HepG2 (cell line): ENCODE results near the gene SCP2. TPM values are rescaled to one million over a fixed set of nuclear protein-coding genes. Genes with fewer than 3 reads are reported as not detected.

Experiments
- ATAC-seq: fragments of 200-7000 bp; cut with Tn5 transposase; 3 replicates; pipeline ENCODE4 v1.9.1; 2020; ENCODE audit warnings: mild to moderate bottlenecking, moderate library complexity
- BruUV-seq: library from RNA; stranded (reverse); fragments of 400-500 nt; replicated peaks from 2 replicates; lab custom pipeline; 2021; lab: Mats Ljungman, UMichigan
- CTCF ChIA-PET: fragments of 300-600 bp; formaldehyde crosslinking; extraction: SDS; loops from one replicate; lab custom pipeline; 2021; ENCODE audit warnings: low total read pairs, inconsistent platforms, low intra/inter-chr PET ratio; lab: Yijun Ruan, JAX
- POLR2A ChIA-PET: fragments of 350-600 bp; sonication (Branson Sonifier 250); formaldehyde crosslinking; loops from one replicate; lab custom pipeline; 2020; ENCODE audit warnings: antibody characterized with exemption, inconsistent platforms; lab: Yijun Ruan, JAX
- DNase-seq: peaks from one replicate; pipeline ENCODE4 v3.0.0-alpha.2; 2015; ENCODE audit warnings: low spot score
- FAIRE-seq: peaks from 3 replicates; lab custom pipeline; 2011; peaks lifted over from hg19 to GRCh38; lab: Jason Lieb, UNC
- H2AFZ ChIP-seq: one replicate; pipeline ENCODE4 v1.6.1; 2011; ENCODE audit warnings: low read length, inconsistent platforms
- H3K27ac ChIP-seq: fragments of 300-600 bp; 3 replicates; pipeline ENCODE4 v1.8.0; 2011; ENCODE audit warnings: mixed run types, mild to moderate bottlenecking, mixed read lengths, low read length, inconsistent platforms; ENCODE audit not compliant: insufficient read depth; ENCODE audit errors: extremely low read length
- H3K27me3 ChIP-seq, 2 experiments: fragments of 200-600 bp in 1 of 2; 2 replicates in 1 of 2; 3 replicates in 1 of 2; pipeline versions ENCODE4 v1.6.0 to v1.8.0; 2011; ENCODE audit warnings: low read length in 2 of 2, mild to moderate bottlenecking in 2 of 2, moderate library complexity in 2 of 2, inconsistent platforms in 1 of 2; ENCODE audit not compliant: insufficient read depth in 2 of 2, control insufficient read depth in 1 of 2
- H3K36me3 ChIP-seq, 2 experiments: fragments of 200-600 bp in 1 of 2; replicated peaks in 1 of 2; 2 replicates in 1 of 2; 3 replicates in 1 of 2; pipeline versions ENCODE4 v1.5.1 to v1.8.0; 2011; ENCODE audit warnings: low read length in 2 of 2, inconsistent platforms in 1 of 2; ENCODE audit not compliant: insufficient read depth in 2 of 2, control insufficient read depth in 1 of 2
- H3K4me1 ChIP-seq: 2 replicates; pipeline ENCODE4 v1.5.1; 2012; ENCODE audit warnings: low read length, inconsistent platforms; ENCODE audit not compliant: insufficient read depth
- H3K4me2 ChIP-seq: 2 replicates; pipeline ENCODE4 v1.6.0; 2011; ENCODE audit warnings: low read depth, low read length, inconsistent platforms
- H3K4me3 ChIP-seq, 3 experiments: fragments of 200-600 bp in 1 of 3; sonication (generic), shearing (Covaris generic) in 1 of 3; replicated peaks in 1 of 3; 2 replicates each; pipeline ENCODE4 v1.5.1; 2011 to 2016; ENCODE audit warnings: low read length in 3 of 3, inconsistent platforms in 2 of 3, low read depth in 2 of 3, mild to moderate bottlenecking in 2 of 3, control low read depth in 1 of 3, mixed read lengths in 1 of 3; ENCODE audit not compliant: insufficient read depth in 1 of 3
- H3K79me2 ChIP-seq: one replicate; pipeline ENCODE4 v1.6.1; 2011; ENCODE audit warnings: low read length, inconsistent platforms; ENCODE audit not compliant: insufficient read depth
- H3K9ac ChIP-seq: 2 replicates; pipeline ENCODE4 v1.6.0; 2011; ENCODE audit warnings: mild to moderate bottlenecking, low read depth, low read length, inconsistent platforms; ENCODE audit not compliant: insufficient read depth
- H3K9me3 ChIP-seq: 2 replicates; pipeline ENCODE4 v1.5.1; 2012; ENCODE audit warnings: mild to moderate bottlenecking, low read length
- H4K20me1 ChIP-seq: 2 replicates; pipeline ENCODE4 v1.6.0; 2011; ENCODE audit warnings: inconsistent platforms, mild to moderate bottlenecking, low read length, moderate library complexity; ENCODE audit not compliant: insufficient read depth
- CREM ChIP-seq, 2 experiments: sonication (generic) in 1 of 2; formaldehyde crosslinking in 1 of 2; IDR thresholded peaks; 2 replicates each; pipeline versions ENCODE4 v1.4.0 to v1.6.1; 2016 to 2020; ENCODE audit warnings: antibody characterized with exemption in 1 of 2, mild to moderate bottlenecking in 1 of 2, missing genetic modification reagents in 1 of 2
- GPBP1L1 ChIP-seq: sonication (generic); formaldehyde crosslinking; IDR thresholded peaks from 2 replicates; pipeline ENCODE4 v1.5.0; 2020; ENCODE audit warnings: mild to moderate bottlenecking, missing genetic modification reagents
- HMGA1 ChIP-seq: sonication (generic); formaldehyde crosslinking; conservative IDR thresholded peaks from 2 replicates; pipeline ENCODE4 v1.4.0; 2020; ENCODE audit warnings: missing genetic modification reagents
- HNF1A ChIP-seq, 2 experiments: sonication (generic) in 1 of 2; formaldehyde crosslinking in 1 of 2; IDR thresholded peaks; 2 replicates each; pipeline versions ENCODE4 v1.4.0 to v1.6.1; 2016 to 2020; ENCODE audit warnings: borderline replicate concordance in 1 of 2, low read depth in 1 of 2, mild to moderate bottlenecking in 1 of 2, missing genetic modification reagents in 1 of 2
- JUN ChIP-seq: sonication (generic); formaldehyde crosslinking; IDR thresholded peaks from 2 replicates; pipeline ENCODE4 v1.4.0; 2020; ENCODE audit warnings: mild to moderate bottlenecking, missing genetic modification reagents
- MIER2 ChIP-seq: IDR thresholded peaks from 2 replicates; pipeline ENCODE4 v1.6.1; 2016; ENCODE audit warnings: missing biosample characterization, missing genetic modification reagents
- NFIC ChIP-seq: IDR thresholded peaks from 2 replicates; pipeline ENCODE4 v1.6.1; 2012; ENCODE audit warnings: mild to moderate bottlenecking, low read length, inconsistent platforms
- POLR2A ChIP-seq, 2 experiments: IDR thresholded peaks; 2 replicates each; pipeline ENCODE4 v1.6.1; 2011; ENCODE audit warnings: low read depth in 2 of 2, low read length in 2 of 2, mild to moderate bottlenecking in 1 of 2, moderate library complexity in 1 of 2; ENCODE audit not compliant: insufficient read depth in 1 of 2
- RBFOX2 ChIP-seq: fragments of 200-400 bp; formaldehyde crosslinking; IDR thresholded peaks from 2 replicates; pipeline ENCODE4 v1.6.1; 2017; ENCODE audit warnings: low read depth, mild to moderate bottlenecking, low read length
- THYN1 ChIP-seq: sonication (generic); formaldehyde crosslinking; IDR thresholded peaks from 2 replicates; pipeline ENCODE4 v1.8.1; 2023; ENCODE audit warnings: low read depth, mild to moderate bottlenecking, moderate library complexity, missing genetic modification reagents, borderline replicate concordance
- TOPORS ChIP-seq: sonication (generic); formaldehyde crosslinking; IDR thresholded peaks from 2 replicates; pipeline ENCODE4 v1.8.0; 2023; ENCODE audit warnings: mild to moderate bottlenecking, missing genetic modification reagents
- TSC22D2 ChIP-seq: sonication (generic); formaldehyde crosslinking; IDR thresholded peaks from 2 replicates; pipeline ENCODE4 v1.5.1; 2020; ENCODE audit warnings: missing genetic modification reagents, mild to moderate bottlenecking, borderline replicate concordance
- ZFP90 ChIP-seq: sonication (generic); formaldehyde crosslinking; IDR thresholded peaks from 2 replicates; pipeline ENCODE4 v1.8.0; 2022; ENCODE audit warnings: missing genetic modification reagents, mild to moderate bottlenecking, inconsistent platforms, borderline replicate concordance
- ZNF441 ChIP-seq: sonication (generic); formaldehyde crosslinking; IDR thresholded peaks from 2 replicates; pipeline ENCODE4 v1.7.0; 2021; ENCODE audit warnings: missing genetic modification reagents, borderline replicate concordance
- ZNF550 ChIP-seq: sonication (generic); formaldehyde crosslinking; IDR thresholded peaks from 2 replicates; pipeline ENCODE4 v1.4.0; 2020; ENCODE audit warnings: mild to moderate bottlenecking, missing genetic modification reagents, borderline replicate concordance
- whole genome bisulfite sequencing: methylation state at CpG from one replicate; pipeline ENCODE4 v1.1.6; 2017; ENCODE audit warnings: low lambda C conversion rate; 5-methylcytosine and 5-hydroxymethylcytosine counted together
- in situ Hi-C: cut with HindIII; loops from 2 replicates; pipeline ENCODE4 v1.10.0; 2017; ENCODE audit warnings: low pct_unique_long_range_greater_than_20kb; ENCODE audit not compliant: extremely low pct_ligation_motif_present
- intact Hi-C: fragments of 100-400 bp; cut with micrococcal nuclease; formaldehyde crosslinking; loops from one replicate; pipeline ENCODE4 v1.10.0; 2022; ENCODE audit not compliant: unreplicated experiment
- polyA plus RNA-seq, 8 experiments: library from polyadenylated mRNA; depleted of rRNA in 3 of 8; stranded (reverse) in 7 of 8; unstranded in 1 of 8; fragments of >200 nt; fragmentation: Illumina TruSeq in 4 of 8; extraction: Trizol in 4 of 8; gene quantifications; 2 replicates each; pipeline versions ENCODE4 v1.2.1 to v1.2.3, GENCODE V29; 2011 to 2016; ENCODE audit warnings: low read depth in 4 of 8, missing spikeins in 1 of 8, mixed read lengths in 1 of 8; ENCODE audit not compliant: insufficient read depth in 1 of 8
- total RNA-seq, 5 experiments: library from RNA; depleted of rRNA; stranded (reverse); fragments of >200 nt; fragmentation: Illumina TruSeq; extraction: Trizol; gene quantifications; 2 replicates each; pipeline ENCODE4 v1.2.3, GENCODE V29; 2016; ENCODE audit warnings: low read depth in 1 of 5

SCP2 gene
- total and polyA plus RNA-seq, 2 of the 13 experiments (the other 11 are each of a cell fraction or from before 2014, with no cell fraction given): 59.0 to 133 TPM

GRCh38 chr1:52943876-52944416 is 16.9 kb downstream of the SCP2 start (continued):
- TF ChIP-seq RBFOX2: no peak
- TF ChIP-seq THYN1 (CRISPR knock-in tag): no peak
- TF ChIP-seq NFIC: no peak
- no peak for TF ChIP-seq JUN
- no peak for TF ChIP-seq ZNF550 (CRISPR knock-in tag)
- no peak for TF ChIP-seq ZFP90 (CRISPR knock-in tag)
- no peak for TF ChIP-seq POLR2A (IDR thresholded peaks at IDR 0.05; ENCODE audit: insufficient read depth in 1 of 2, low read depth in 2 of 2, low read length in 2 of 2)

GRCh38 chr1:52944566-52944965 is 17.5 kb downstream of the SCP2 start:
- Histone ChIP-seq H3K4me2 (no peak overlapping the region), H4K20me1 (no peaks in the 10 kb centered on the region), H3K36me3 (peaks cover 0 to 3% of the 10 kb centered on the region in 2 experiments; a peak in 1 of 5 replicates), H3K4me3 (no peak overlapping the region), H3K27me3 (no peaks in the 10 kb centered on the region), H3K79me2 (no peaks in the 10 kb centered on the region), H3K9ac (no peak overlapping the region), H2AFZ (no peak overlapping the region), H3K27ac (no peak overlapping the region), H3K9me3 (no peaks in the 10 kb centered on the region), H3K4me1 (peaks cover 10% of the 10 kb centered on the region; the same call in 1 of the 2 replicates)
- WGBS: 96% methylated on average over 10 of the region's 10 CpGs
- ATAC-seq (no peak), FAIRE-seq (no peak), DNase-seq (no peak)
- POLR2A ChIA-PET: interaction anchor here (1.2 kb wide), 1 partner anchor 17 kb away, joined by 4 read pairs; the partner anchor contains the start of gene SCP2
- TF ChIP-seq TSC22D2 (CRISPR knock-in tag): no peak
- TF ChIP-seq CREM (IDR thresholded peaks at IDR 0.05): no peak
- TF ChIP-seq CREM (CRISPR knock-in tag; IDR thresholded peaks at IDR 0.05): no peak
- no peak for TF ChIP-seq ZNF441 (CRISPR knock-in tag)
- TF ChIP-seq GPBP1L1 (CRISPR knock-in tag): no peak
- TF ChIP-seq MIER2 (CRISPR knock-in tag): no peak
- TF ChIP-seq TOPORS (CRISPR knock-in tag): no peak
- TF ChIP-seq HNF1A (IDR thresholded peaks at IDR 0.05; ENCODE audit: low read depth): no peak
- TF ChIP-seq HNF1A (CRISPR knock-in tag; IDR thresholded peaks at IDR 0.05; ENCODE audit: borderline replicate concordance): no peak
- no peak for TF ChIP-seq HMGA1
- BruUV-seq: no TSS peak
- intact Hi-C loops: no loop called here
- in situ Hi-C loops: no loop called here
- CTCF ChIA-PET: no interaction called here
